ENCODE measurements around the gene REN.

REN gene

DNA sequence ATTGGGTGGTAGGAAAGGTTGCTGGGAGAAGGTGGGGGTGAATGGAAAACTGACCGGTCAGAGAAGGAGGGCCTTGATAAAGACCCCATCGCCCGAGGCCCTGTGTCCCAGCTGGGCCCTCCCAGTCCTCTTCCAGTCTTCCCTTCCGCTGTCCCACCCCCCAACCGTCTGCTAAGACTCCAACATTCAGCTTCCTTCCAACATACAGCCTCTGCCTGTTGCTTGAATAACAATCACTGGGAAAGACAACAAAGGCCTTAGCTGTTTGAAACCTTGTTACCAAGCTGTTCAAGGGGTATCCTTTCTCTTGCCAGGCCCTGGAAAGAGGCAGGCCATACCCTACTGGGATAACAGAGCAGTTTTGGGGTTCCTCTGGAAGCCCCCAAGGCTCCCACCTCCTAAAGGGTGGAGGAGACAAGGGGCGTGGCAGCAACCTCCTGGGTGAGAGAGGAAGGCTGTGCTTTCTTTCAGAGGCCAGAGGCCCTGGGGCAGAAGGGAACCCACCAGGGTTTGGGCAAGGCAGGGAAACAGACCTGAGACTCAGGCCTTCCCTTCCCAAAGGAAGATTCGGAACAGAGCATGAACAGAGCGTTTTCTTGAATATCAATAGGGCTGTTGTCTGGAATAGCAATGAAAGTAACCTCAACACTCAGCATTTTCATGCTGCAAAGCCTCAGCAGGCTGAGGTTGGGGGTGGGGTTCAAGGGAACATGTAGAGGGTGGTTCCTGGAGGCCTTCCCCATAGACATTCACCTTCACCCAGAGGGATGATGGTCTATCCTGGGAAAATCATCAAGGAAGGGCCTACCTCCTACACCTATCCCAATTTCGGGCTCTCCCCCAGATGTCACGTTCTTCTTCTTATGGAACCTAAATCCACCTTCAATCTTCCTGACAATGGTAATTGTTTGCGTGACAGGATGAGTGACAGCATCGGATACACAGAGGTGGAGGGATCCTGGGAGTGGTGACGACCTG, 18.4 kb downstream of the REN start:
- H3K27ac ChIP-seq: no peak overlapping the region
- no peak for TF ChIP-seq ZFX (IDR thresholded peaks at IDR 0.05; ENCODE audit: borderline replicate concordance)

DNA sequence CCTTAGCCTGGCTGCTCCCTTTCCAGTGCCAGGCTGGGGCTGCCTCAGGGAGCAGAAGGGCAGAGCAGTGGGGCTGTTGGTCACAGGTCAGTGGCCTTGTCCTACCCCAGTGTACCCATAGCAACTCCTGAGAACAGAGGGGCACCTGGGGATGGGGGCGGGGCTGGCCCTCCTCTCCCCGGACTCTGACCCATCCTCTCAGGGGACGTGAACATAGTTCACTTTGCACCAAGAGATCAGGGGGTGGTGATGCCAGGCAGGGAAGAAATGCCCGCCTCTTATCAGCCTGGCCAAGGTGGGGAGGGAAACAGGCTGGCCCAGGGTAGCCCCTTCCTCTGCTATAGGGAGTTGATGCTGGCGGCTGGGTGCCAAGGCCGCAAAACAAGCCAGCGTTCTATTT, 19.2 kb downstream of the REN start:
- no peak overlapping the region for H3K27ac ChIP-seq
- TF ChIP-seq, protein P1, sequence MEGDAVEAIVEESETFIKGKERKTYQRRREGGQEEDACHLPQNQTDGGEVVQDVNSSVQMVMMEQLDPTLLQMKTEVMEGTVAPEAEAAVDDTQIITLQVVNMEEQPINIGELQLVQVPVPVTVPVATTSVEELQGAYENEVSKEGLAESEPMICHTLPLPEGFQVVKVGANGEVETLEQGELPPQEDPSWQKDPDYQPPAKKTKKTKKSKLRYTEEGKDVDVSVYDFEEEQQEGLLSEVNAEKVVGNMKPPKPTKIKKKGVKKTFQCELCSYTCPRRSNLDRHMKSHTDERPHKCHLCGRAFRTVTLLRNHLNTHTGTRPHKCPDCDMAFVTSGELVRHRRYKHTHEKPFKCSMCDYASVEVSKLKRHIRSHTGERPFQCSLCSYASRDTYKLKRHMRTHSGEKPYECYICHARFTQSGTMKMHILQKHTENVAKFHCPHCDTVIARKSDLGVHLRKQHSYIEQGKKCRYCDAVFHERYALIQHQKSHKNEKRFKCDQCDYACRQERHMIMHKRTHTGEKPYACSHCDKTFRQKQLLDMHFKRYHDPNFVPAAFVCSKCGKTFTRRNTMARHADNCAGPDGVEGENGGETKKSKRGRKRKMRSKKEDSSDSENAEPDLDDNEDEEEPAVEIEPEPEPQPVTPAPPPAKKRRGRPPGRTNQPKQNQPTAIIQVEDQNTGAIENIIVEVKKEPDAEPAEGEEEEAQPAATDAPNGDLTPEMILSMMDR (IDR thresholded peaks at IDR 0.05): no peak
- no peak for TF ChIP-seq ZFX (IDR thresholded peaks at IDR 0.05; ENCODE audit: borderline replicate concordance)

DNA sequence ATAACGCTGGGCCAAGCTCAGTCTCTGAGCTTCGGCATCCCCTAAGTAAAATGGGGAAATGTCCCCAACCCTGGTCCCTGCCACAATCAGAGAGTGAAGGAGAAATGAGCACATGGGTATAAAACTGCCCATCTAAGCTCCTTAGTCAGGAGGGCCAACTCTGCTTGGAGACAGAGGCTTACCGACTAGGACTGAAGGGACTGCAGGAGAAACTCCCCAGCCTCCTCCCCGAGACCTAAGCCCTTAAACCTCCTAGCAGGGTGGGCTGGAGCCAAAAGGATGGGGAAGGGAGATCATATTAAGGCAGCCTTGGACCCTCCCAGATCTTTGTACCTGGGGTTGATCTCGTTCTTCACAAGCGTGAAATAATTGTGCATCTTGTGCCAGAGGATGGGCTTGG, 19.8 kb downstream of the REN start:
- H3K27ac ChIP-seq: no peak overlapping the region
- TF ChIP-seq, protein P1 (IDR thresholded peaks at IDR 0.05): no peak
- no peak for TF ChIP-seq ZFX (IDR thresholded peaks at IDR 0.05; ENCODE audit: borderline replicate concordance)

DNA sequence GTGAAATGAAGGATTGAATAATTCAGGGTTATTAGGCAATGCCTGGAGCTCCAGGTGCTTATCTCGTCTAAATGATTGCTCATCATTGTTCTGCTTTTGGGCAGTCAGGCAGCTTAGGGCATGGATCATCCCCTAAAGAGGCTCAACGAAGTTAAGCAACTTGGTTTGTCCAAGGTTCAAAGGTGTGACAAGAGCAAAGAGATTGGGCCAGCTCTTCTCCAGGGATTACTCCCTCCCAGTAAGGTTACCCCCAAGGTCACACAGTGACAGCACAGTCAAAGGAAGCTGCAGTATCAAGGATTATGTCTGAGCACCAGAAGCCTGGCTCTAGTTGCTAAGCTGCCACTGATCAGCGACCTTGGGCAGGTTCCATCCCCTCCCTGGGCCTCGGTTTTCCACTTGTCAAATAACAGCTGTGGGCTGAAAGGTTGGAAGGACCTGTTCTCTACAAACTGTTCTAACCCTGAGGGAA, 21.1 kb downstream of the REN start:
- TF ChIP-seq, protein P1 (IDR thresholded peaks at IDR 0.05): no peak
- no peak for TF ChIP-seq ZFX (IDR thresholded peaks at IDR 0.05; ENCODE audit: borderline replicate concordance)
- no peak overlapping the region for H3K27ac ChIP-seq

DNA sequence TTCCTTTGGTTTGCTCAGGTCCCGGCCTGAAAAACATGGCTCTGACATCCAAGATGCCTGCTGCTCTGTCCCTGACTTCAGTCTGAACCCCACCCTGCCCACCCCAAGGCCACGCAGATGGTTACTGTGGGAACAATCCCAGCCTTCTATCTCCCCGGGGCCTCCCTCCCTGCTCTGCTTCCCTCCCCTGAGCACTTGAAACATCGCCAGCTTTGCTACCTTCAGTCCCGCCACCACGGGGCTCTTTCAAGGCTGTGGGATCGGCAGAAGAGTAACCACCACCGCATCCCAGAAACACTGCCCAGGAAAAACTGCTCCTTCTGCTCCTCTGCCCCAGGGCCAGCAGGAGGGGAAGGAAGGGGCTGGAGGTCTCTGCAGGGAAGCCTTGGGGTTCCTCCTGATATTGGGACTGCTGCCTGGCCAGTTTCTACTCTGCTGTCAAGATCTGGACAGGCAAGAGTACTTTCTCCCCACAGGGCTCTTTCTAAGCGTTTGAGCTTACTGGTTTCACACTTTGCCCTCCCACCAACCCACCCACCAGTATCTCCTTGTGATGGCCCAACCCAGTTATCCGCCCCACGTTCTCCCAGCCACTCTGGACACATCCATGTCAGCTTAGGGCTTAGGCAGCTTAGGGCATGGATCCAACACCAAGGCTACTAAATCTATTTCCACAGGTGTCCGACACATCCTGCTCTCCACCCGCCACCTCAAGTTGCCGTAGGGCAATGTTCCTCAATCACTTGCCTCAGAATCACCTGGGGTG, 22.7 kb downstream of the REN start:
- TF ChIP-seq, protein P1 (IDR thresholded peaks at IDR 0.05): no peak
- TF ChIP-seq ZFX (IDR thresholded peaks at IDR 0.05; ENCODE audit: borderline replicate concordance): no peak
- H3K27ac ChIP-seq: no peak overlapping the region

DNA sequence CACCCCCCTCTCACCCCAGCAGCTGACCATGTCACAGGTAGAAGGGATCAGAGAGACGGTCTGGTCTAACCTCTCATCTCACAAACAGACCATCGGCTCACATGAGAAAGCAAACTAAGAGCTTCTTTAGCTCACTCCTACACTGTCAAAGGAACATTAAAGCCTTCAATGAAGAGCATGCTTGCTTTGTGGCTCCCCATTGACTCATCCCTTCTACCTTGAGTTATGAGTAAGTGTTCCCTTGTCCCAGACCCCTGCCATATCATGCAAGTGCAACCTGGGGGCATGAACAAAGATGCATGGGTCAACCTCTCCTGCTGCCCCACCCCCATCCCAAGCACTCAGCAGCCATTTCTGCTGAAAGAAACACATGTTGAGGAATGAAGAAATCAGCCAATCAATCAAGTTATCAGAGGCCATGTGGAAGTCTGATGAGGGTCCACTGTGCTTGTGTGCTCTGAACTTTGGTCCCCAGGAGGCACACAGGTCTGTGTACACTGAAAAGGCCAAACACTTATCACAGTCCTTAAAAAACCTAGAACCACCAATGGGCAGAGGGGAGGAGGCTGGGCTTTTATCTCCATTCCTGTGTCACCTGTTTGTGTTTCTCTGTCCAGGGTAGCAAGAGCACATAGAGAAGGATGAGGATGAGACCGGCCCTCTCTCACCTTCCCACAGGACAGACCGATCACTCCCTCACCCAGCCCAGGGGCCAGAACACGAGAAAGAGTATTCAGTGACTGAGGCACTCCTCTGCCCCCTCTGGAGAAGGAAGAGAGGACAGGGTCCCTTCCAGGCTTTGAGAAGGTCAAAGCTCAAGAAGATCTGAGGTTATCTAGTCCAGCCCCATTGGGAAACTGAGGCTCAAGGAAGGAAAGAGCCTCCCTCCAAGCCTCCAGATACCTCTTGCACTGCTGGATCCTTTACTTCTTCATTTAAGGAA, 23.8 kb downstream of the REN start:
- no peak overlapping the region for H3K27ac ChIP-seq
- TF ChIP-seq, protein P1 (IDR thresholded peaks at IDR 0.05): no peak
- TF ChIP-seq ZFX (IDR thresholded peaks at IDR 0.05; ENCODE audit: borderline replicate concordance): no peak

DNA sequence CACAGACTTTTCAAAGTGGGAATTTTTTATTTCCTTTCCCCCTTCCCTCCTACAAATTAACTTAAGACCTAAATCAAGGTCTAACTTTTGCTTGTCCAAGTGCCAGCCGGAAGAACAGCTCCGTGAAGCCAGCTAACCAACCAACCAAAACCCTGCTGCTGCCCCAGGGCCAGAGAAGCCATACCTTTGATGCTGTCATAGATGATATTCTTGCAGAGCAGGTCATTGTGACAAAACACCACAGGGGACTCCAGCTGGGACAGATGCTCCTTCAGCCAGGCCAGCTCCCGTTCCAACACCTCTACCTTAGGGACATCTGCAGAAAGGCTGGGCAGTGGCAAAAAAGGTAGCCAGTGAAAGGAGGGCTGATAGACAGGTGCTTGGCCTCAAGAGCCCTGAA, 25.0 kb downstream of the REN start:
- H3K27ac ChIP-seq: no peak overlapping the region
- TF ChIP-seq, protein P1 (IDR thresholded peaks at IDR 0.05): no peak
- no peak for TF ChIP-seq ZFX (IDR thresholded peaks at IDR 0.05; ENCODE audit: borderline replicate concordance)

All from 22Rv1 (cell line).